Fibroblast of skin of left biceps (primary cell): ENCODE data around the gene DKKL1.
A peak's percentile ranks its signal among the peaks of the same experiment; 100 is the strongest.
"Not testable (repeated sequence)": the region's sequence is repeated elsewhere in the genome, so short reads cannot be mapped to it uniquely, and the experiment has no call there.

ENCODE experiments used
- DNase-seq, 2 experiments: peaks; one replicate each; pipeline ENCODE4 v3.0.0-alpha.2; 2013; ENCODE audit warnings: low read depth in 2 of 2

Gene DKKL1

DNA sequence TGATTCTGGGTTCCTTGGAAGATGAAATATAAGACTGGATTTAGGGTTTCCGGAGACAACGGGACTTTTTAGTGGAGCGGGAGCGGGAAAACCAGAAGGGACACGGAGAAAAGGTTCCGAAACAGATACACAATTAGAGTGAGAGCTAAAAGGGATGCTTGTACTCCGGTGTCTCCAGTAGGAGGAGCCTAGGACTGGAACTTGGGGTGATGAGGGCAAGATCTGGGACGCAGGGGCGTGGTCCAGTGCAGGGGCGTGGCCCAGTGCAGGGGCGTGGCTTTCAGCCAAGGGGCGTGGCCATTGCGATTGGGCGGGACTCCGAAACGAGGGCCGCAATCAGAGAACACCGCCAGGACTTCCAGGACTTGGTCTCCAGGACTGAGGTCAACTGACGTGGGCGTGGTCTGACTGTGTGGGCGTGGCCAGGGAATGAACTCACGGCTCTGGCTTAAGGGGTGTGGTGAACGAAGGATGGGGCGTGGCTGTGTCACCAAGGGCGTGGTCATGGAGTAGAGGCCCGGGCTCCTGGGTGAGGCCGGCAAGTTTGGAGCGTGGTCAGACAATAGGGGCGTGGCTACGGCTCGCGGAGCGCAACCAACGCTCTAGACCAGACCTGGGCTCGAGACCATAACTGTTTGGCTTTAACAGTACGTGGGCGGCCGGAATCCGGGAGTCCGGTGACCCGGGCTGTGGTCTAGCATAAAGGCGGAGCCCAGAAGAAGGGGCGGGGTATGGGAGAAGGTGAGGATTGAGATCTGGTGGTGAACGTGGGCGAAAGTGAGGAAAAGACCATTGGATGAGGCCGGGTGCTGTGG lies at the start of gene DKKL1:
DKKL1 (plus strand) TSS at position 610 of the 815 bp plus-strand sequence; CDS start at position 732, 122 bp downstream.
- DNase-seq = peak; percentile 97

DNA sequence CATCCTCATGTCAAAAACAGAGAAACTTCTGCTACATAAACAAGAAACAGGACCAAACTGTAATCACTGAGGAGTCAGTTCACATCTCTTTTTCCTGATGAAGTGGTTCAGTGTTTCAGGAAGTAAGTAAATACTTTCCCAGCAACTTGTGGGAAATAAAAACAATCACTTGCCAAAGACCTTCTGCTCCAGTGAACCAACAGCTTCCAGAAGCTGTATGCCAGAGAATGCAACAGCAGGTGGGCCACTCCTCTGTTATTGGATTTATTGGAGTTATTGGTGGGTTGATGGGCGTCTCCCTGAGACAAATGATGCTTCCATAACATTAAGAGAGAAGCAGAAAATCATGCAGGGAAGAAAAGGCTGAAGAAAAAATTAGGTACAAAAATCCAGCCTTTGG lies 48.6 kb upstream of the DKKL1 start:
- DNase-seq = no peak

DNA sequence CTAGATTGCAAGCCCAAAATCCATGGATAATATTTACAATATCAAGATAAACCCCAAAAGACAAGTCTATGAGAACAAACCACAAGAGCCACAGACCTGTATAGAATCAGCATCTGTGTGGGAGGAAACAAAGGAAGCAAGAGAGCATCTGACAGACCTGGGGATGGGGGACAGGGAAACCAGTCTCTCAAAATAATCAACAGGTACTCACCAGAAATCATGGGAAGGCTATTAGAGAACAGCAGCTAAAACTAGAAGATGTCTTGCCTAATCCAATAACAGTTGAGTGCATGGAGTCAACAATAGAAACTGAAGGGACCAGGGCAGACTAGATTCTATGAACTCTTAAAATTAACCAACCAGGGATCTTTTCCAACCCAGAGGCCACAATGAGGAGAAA lies 47.4 kb upstream of the DKKL1 start:
- DNase-seq = no peak

DNA sequence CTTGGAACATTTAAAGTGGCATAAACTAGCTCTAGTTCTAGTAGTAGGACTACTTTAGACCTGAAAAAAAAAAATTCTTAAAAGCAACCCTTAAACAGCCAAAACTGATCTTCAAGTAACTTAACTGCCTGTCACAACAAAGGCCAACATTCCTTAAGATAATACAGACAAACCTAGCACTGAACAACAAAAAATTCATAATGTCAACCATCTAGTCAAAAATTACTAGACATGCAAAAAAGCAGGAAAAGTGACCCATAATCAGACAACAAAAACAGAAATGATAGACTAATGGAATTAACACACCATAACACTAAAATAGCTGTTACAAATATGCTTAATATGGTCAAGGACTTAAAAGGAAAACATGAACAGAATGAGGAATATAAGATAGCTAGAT lies 45.4 kb upstream of the DKKL1 start:
- DNase-seq = no peak

DNA sequence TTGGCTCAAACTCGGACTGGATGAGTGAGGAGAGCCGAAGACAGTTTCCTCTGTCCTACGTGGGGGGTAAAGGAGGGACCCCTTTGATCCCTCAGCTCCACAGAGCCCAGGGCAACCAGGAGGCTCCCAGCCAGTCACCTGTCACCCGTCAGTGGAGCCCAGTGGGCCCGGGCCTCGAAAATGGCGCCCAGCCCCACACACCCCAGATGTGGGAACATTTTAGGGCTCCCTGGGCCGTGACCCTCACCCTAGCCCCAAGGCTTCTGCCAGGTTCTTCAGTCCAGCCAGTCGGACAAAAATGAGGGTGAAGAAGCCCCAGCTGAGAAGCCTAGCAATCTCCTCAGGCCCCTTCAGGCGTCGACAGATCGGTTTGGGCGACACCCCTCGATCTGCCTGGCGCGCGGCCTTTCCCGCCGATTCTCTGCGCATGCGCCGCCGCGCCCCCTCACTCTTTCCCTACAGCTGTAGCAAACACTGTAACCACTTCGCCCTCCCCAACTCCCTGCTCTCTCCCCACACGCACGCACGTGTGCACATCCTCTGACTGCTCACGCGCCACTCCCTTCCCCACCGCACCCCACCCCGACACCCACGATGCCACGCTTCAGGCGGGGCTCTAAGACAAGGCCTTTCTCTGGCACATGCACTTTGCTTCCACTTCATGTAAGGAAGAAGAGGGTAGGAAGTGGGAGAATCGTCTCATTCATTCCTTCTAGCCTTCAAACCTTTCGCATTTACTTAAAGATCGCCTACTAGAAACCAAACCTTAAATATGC lies 38.7 kb upstream of the DKKL1 start, which contains the start of gene SLC6A16:
SLC6A16 (minus strand) TSS at position 391 of the 776 bp plus-strand sequence. CDS start 13,844 bp downstream, outside the sequence.
- no peak for DNase-seq

DNA sequence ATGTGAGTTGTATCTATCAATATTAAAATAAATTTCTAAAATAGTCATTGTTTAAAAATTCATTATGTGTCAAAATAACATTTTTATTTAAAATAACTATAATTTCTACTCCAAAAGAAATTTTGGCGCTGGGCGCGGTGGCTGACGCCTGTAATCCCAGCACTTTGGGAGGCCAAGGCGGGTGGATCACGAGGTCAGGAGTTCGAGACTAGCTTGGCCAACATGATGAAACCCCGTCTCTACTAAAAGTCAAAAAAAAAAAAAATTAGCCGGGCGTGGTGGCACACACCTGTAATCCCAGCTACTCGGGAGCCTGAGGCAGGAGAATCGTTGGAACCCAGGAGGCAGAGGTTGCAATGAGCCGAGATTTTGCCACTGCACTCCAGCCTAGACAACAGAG lies 37.9 kb upstream of the DKKL1 start:
- DNase-seq = not testable (repeated sequence)

DNA sequence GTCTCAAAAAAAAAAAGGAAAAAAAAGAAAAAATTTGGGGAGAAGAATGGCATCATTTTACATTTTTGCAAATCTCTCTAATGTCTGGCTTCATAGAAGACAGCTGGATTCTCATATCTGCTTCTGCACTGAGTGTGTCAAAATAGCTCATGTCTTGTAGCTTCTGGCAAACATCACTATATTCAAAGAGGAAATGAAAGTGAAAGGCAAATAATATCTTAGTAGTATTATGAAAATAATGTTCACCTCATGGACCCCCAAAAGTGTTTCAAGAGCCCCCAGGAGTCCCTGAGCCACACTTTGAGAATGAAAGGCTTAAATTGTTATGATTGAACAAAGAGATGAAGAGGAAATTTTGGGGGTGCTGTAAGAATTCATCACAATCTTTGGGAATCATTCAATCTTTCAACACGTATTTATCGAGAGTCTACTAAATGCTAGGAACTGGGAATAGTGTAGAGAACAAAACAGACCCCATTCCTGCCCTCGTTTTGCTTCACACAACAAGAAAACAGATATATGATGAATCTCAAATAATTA lies 37.4 kb upstream of the DKKL1 start:
- DNase-seq = no peak

DNA sequence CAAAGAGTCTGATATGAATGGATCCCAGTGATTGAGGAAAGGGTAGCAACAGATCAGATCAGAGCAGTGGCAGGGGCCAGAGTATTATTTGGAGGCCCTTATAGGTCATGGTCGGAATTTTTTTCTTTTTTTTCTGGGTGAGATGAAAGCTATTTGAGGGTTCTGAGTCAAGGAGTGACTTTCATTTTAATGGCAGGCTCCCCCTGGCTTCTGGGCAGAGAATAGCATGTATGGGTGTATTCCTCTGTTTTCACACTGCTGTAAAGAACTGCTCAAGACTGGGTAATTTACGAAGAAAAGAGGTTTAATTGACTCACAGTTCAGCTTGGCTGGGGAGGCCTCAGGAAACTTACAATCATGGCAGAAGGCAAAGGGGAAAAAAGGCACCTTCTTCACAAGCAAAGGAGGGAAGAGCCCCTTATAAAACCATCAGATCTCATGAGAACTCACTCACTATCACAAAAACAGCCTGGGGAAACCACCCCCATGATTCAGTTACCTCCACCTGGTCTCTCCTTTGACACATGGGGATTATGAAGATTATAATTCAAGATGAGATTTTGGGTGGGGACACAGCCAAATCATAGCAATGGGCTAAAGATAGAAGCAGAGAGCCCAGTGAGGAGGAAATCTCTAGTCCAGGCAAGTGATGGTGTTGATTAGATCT lies 35.7 kb upstream of the DKKL1 start:
- no peak for DNase-seq

DNA sequence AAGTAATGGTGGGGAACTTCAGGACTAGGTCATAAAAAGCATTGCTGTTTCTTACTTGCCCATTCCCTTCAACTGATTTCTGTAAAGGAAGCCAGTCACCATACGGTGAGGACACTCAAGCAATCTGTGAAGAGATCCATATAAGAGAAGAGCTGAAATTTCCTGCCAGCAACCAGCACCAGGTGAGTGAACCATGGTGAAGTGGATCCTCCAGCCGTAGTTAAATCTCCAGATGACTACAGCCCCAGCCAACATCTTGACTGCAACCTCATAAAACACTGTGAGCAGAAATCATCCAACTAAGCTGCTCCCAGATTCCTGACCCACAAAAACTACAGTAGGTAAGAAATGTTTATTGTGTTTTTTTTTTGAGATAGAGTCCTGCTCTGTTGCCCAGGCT lies 34.9 kb upstream of the DKKL1 start:
- no peak for DNase-seq

DNA sequence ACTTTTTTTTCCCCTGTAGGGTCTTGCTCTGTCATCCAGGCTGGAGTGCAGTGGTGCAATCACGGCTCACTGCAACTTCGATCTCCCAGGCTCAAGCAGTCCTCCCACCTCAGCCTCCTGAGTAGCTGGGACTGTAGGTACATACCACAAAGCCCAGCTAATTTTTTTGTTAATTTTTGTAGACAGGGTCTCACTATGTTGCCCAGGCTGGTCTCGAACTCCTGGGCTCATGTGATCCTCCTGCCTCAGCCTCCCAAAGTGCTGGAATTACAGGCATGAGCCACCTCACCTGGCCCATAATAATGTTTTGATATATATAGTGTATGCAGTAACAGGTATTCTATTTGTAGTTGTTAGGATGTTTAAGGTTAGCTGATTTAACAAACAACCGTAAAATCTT lies 32.5 kb upstream of the DKKL1 start:
- not testable (repeated sequence) for DNase-seq

DNA sequence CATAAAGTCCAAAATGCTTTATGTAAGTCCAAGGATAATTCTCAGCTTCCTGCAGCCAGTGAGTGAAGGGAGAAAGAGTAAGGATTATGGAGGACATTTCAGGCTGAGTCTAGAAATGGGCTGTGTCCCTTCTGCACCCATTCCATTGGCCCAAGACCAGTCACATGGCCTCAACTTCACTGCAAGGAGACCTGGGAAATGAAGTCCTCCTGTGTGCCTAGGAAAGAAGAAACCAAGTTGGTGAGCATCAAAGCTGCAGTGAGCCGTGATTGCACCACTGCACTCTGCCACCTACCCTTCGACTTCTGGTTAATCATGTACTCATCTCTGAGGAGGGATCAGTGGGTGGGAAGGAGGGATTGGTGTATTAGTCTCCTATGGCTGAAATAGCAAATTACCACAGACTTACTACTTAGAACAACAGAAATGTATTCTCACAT lies 32.0 kb upstream of the DKKL1 start:
- DNase-seq = no peak

DNA sequence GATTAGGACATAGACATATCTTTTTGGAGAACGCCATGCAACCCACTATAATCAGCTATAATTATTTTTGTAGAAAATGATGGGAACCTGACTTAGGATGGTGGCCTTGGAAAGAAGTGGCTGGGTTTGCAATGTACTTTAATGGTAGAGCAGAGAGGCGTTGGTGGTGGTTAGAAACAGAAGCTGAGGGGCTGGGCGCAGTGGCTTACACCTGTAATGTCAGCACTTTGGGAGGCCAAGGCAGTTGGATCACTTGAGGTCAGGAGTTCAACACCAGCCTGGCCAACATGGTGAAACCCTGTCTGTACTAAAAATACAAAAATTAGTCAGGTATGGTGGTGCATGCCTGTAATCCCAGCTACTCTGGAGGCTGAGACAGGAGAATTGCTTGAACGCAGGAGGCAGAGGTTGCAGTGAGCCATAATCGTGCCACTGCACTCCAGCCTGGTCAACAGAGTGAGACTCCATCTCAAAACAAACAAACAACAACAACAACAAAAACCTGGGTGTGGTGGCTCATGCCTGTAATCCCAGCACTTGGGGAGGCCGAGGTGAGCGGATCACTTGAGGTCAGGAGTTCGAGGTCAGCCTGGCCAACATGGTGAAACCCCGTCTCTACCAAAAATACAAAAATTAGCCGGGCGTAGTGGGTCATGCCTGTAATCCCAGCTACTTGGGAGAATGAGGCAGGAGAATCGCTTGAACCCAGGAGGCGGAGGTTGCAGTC lies 30.8 kb upstream of the DKKL1 start:
- not testable (repeated sequence) for DNase-seq

DNA sequence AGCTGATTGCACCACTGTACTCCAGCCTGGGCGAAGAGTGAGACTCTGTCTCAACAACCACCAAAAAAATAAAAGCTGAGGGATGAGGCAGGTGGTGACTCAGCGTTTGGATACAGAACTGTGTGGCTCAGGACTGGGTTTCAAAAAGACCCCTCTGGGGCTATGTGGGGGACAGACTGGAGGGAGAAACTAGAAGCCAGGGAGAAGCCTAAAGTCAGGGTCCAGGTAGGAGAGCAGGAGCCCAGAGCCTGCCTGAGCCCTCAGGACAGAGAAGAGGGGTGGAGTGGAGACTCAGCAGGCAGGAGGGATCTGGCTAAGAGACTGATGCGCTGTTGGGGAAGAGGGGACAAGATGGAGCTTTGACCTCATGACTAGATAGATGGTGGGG lies 30.3 kb upstream of the DKKL1 start:
- no peak for DNase-seq

DNA sequence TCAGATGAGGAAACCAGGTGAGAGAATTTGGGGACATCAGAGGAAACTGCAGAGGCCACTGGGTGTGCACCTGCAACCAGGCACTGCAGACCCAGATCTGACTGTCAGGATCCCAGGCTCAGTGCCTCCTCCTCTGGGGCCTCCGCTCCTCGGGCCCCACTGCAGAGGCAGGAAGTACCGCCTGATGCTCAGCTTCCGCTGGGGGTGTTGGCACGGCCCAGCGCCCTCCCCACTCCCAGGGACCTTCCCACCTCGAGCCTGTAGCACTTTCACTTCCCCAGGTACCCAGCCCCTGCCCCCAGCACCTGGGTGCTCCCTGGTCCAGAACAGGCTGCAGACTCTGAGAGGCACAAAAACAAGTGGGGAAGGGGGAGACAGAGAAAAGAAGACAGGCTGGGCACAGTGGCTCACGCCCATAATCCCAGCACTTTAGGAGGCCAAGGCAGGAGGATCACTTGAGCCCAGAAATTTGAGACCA lies 29.8 kb upstream of the DKKL1 start:
- no peak for DNase-seq

DNA sequence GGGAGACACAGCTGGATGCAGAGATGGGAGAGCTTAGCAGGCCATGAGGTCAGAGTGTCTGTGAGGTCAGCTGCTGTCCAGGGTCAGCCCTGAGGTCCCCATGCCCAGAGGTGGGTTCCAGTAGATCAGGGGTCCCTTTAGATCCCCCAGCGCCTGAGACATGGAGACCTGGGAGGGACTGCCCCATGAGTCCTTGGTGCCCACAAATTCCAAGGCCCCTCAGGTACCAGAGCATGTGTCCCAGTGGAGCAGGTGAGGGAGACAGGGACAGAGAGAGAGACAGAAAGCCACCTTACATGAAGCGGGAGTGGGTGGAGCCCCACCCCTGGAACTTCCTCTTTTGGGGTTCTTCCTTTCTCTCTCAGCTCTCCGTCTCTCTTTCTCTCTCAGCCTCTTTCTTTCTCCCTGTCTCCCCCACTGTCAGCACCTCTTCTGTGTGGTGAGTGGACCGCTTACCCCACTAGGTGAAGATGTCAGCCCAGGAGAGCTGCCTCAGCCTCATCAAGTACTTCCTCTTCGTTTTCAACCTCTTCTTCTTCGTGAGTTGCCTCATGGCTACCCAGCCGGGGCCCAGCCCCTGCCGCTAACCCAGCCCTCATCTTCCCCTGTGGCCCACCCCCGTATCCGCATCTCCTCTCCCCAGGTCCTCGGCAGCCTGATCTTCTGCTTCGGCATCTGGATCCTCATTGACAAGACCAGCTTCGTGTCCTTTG lies 28.4 kb upstream of the DKKL1 start, which contains the start of gene CD37:
CD37 (plus strand) TSS at position 336 of the 713 bp plus-strand sequence; CDS start at position 471, 135 bp downstream.
- DNase-seq = no peak

DNA sequence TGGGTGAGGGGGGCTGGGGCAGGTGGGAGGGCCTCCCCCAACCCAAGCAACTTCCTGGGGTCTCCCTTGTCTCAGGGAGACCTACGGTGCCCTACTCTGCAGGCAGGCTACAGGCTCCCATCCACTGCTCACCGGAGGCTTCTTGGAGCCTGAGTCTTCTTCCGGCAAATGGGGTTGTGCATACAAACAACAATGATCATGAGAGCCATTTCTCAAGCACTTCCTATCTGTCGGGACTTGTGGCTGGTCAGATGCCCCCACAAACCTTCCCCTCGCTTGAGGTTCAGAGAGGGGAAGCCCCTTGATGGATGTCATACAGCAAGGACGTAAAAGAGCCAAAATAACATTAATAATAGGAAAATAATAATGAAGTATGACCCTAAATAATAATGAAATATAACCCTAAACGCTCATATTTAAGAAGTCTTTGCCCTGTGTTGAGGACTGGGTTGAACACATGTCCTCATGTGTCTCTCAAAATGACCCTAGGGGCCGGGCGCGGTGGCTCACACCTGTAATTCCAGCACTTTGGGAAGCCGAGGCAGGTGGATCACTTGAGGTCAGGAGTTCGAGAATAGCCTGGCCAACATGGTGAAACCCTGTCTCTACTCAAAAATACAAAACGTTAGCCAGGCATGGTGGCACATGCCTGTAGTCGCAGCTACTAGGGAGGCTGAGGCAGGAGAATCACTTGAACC lies 27.7 kb upstream of the DKKL1 start:
- no peak for DNase-seq

DNA sequence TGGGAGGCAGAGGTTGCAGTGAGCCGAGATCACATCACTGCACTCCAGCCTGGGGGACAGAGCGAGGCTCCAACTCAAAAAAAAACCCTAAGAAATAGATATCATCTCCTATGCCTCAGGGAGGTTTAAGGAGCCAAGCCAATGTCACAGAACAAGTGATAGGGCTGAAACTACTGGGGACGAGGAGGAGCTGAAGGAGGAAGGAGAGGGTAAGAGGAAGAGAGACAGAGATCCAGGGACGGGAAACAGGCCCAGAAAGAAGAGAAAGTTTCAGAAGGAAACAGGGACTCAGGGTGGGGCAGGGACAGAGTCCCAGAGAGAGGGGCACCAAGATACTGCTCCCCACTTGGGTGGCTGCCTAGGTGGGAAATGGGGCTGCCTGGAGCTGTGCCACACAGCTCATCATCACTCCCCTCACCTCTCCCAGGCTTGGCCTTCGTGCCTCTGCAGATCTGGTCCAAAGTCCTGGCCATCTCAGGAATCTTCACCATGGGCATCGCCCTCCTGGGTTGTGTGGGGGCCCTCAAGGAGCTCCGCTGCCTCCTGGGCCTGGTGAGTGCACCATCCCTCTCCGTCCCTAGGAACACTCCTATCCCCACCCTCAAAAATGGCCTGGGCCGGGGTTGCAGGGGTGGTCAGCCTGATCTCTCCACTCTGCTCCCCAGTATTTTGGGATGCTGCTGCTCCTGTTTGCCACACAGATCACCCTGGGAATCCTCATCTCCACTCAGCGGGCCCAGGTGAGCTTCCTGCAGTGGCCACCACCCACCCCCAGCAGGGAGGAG lies 27.0 kb upstream of the DKKL1 start:
- DNase-seq = no peak

DNA sequence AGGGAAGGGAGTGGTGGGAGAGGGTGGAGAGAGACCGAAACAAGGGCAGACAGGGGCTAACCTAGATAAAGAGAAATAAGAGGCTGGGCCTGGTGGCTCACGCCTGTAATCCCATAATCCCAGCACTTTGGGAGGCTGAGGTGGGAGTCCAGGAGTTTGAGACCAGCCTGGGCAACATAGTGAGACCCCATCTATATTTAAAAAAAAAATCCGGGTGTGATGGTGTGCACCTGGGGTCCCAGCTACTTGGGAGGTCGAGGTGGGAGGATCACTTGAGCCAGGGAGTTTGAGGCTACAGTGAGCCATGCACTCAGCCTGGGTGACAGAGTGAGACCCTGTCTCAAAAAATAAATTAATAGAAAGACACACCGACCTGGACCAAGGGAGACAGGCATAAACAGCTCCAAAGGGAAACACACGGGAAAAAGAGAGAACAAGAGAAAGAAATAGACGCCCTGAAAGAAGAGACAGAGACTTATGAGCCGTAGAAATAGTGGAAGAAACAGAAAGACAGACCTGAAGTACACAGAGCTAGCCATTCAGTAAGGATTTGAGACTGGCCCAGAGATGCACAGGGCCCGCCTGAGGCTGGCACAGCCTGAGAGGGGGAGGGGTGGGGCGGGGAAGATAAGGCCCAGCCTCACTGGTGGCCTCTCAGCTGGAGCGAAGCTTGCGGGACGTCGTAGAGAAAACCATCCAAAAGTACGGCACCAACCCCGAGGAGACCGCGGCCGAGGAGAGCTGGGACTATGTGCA lies 26.2 kb upstream of the DKKL1 start:
- no peak for DNase-seq
